Muscle of leg (tissue), 16 donors: Measurements from ENCODE around the gene FGF14. TPM values are rescaled to one million over a fixed set of nuclear protein-coding genes. Genes with fewer than 3 reads are reported as not detected.

ENCODE experiments used
- DNase-seq: peaks from one replicate; pipeline ENCODE4 v3.0.0; 2013
- H3K27ac ChIP-seq: one replicate; pipeline ENCODE4 v1.5.1; 2013; ENCODE audit warnings: mild to moderate bottlenecking, low read length, control low read depth
- H3K27me3 ChIP-seq: one replicate; pipeline ENCODE4 v1.6.1; 2013; ENCODE audit warnings: low read length; ENCODE audit not compliant: control insufficient read depth, insufficient read depth
- H3K36me3 ChIP-seq: one replicate; pipeline ENCODE4 v1.6.1; 2013; ENCODE audit warnings: low read length; ENCODE audit not compliant: control insufficient read depth, insufficient read depth
- H3K4me1 ChIP-seq: one replicate; pipeline ENCODE4 v1.6.1; 2013; ENCODE audit warnings: low read length; ENCODE audit not compliant: control insufficient read depth, insufficient read depth
- H3K4me3 ChIP-seq: one replicate; pipeline ENCODE4 v1.5.1; 2013; ENCODE audit warnings: low read length, control low read depth
- H3K9me3 ChIP-seq: replicated peaks from 2 replicates; pipeline ENCODE4 v1.6.1; 2013; ENCODE audit warnings: low read depth, low read length; ENCODE audit not compliant: control insufficient read depth
- WGBS: methylation state at CpG from one replicate; pipeline ENCODE4 v1.1.5; 2013; ENCODE audit warnings: missing lambda C conversion rate; ENCODE audit not compliant: insufficient coverage; 5-methylcytosine and 5-hydroxymethylcytosine counted together
- long read RNA-seq, 11 donors: transcript quantifications; one replicate each; lab custom pipeline, GENCODE V29; 2026
- polyA plus RNA-seq, 8 donors: library from polyadenylated mRNA; unstranded; fragments of 120-200 nt; gene quantifications; one replicate each; pipeline versions ENCODE4 v1.2.1 to v1.2.3, GENCODE V29; 2013; ENCODE audit warnings: inconsistent platforms in 1 of 8, low replicate concordance in 1 of 8; ENCODE audit not compliant: insufficient read length in 8 of 8, insufficient read depth in 1 of 8
- total RNA-seq: library from RNA; stranded (reverse); fragments of 120-200 nt; gene quantifications from one replicate; pipeline ENCODE4 v1.2.4, GENCODE V29; 2013

FGF14 gene
- total RNA-seq (2.1 TPM), polyA plus RNA-seq (1 to 10 TPM in 3 of 8 donors, under 1 TPM in 5; 0.09 to 1.3 (median 0.74) TPM)
- long read RNA-seq, donor 1 = 0 reads
- long read RNA-seq, donor 2 = 0 reads
- long read RNA-seq, donor 3 = 0 reads
- long read RNA-seq, donor 4 = 0 reads
- long read RNA-seq, donor 5 = 0 reads
- long read RNA-seq, donor 6 = 0 reads
- long read RNA-seq, donor 7 = 0 reads
- long read RNA-seq, donor 8 = 0 reads
- long read RNA-seq, donor 9 = 0 reads
- long read RNA-seq, donor 10 = 0 reads
- long read RNA-seq, donor 11 = 0 reads

GRCh38 chr13:102401766-102402165, at the start of gene FGF14:
FGF14 (minus strand) TSS chr13:102402048.
- peak; percentile 9 for DNase-seq
- Histone ChIP-seq H3K4me3 (peak within 1 kb of the TSS; percentile 42), H3K36me3 (no peaks in the 10 kb centered on the region), H3K9me3 (no peaks in the 10 kb centered on the region), H3K27me3 (peaks cover 32% of the 10 kb centered on the region), H3K4me1 (peaks cover 11% of the 10 kb centered on the region), H3K27ac (no peak within 1 kb of the TSS)
- WGBS = no CpG with 5 or more reads among the region's 6 CpGs

GRCh38 chr13:102443249-102443648, 41.4 kb upstream of the FGF14 start:
- H3K4me3 ChIP-seq = no peak overlapping the region
- H3K27me3 ChIP-seq = no peaks in the 10 kb centered on the region
- H3K36me3 ChIP-seq = no peaks in the 10 kb centered on the region
- 83% methylated on average over 1 of the region's 1 CpG for WGBS
- H3K9me3 ChIP-seq = no peaks in the 10 kb centered on the region
- no peak for DNase-seq
- no peak overlapping the region for H3K27ac ChIP-seq
- no peaks in the 10 kb centered on the region for H3K4me1 ChIP-seq

- H3K4me1 ChIP-seq = no peaks in the 10 kb centered on the region
- no peaks in the 10 kb centered on the region for H3K36me3 ChIP-seq
- no peak for DNase-seq
- H3K9me3 ChIP-seq = no peaks in the 10 kb centered on the region
- no peaks in the 10 kb centered on the region for H3K27me3 ChIP-seq
- H3K4me3 ChIP-seq = no peak overlapping the region
- H3K27ac ChIP-seq = no peak overlapping the region
Observed at GRCh38 chr13:102441085-102441484, 39.2 kb upstream of the FGF14 start.

GRCh38 chr13:102440259-102440936, 38.5 kb upstream of the FGF14 start:
- Histone ChIP-seq H3K27ac (no peak overlapping the region), H3K4me3 (no peak overlapping the region), H3K4me1 (no peaks in the 10 kb centered on the region), H3K27me3 (no peaks in the 10 kb centered on the region), H3K9me3 (peaks cover 3% of the 10 kb centered on the region), H3K36me3 (no peaks in the 10 kb centered on the region)
- peak; percentile 24 for DNase-seq
- WGBS = no CpG with 5 or more reads among the region's 2 CpGs

GRCh38 chr13:102422690-102423089, 20.8 kb upstream of the FGF14 start:
- DNase-seq = no peak
- WGBS = no CpG with 5 or more reads among the region's 2 CpGs
- Histone ChIP-seq H3K27me3 (no peaks in the 10 kb centered on the region), H3K4me3 (no peak overlapping the region), H3K4me1 (no peaks in the 10 kb centered on the region), H3K36me3 (no peaks in the 10 kb centered on the region), H3K27ac (no peak overlapping the region), H3K9me3 (peaks cover 15% of the 10 kb centered on the region)

- no peaks in the 10 kb centered on the region for H3K9me3 ChIP-seq
- H3K27ac ChIP-seq = no peak overlapping the region
- 60% methylated on average over 1 of the region's 3 CpGs for WGBS
- no peaks in the 10 kb centered on the region for H3K36me3 ChIP-seq
- peak; percentile 35 for DNase-seq
- no peak overlapping the region for H3K4me3 ChIP-seq
- H3K4me1 ChIP-seq = peaks cover 4% of the 10 kb centered on the region
- peaks cover 17% of the 10 kb centered on the region for H3K27me3 ChIP-seq
Observed at GRCh38 chr13:102405499-102406100, 3.8 kb upstream of the FGF14 start.

GRCh38 chr13:102402290-102402689, 442 bp upstream of the FGF14 start:
- Histone ChIP-seq H3K36me3 (no peaks in the 10 kb centered on the region), H3K9me3 (no peaks in the 10 kb centered on the region), H3K4me1 (peaks cover 11% of the 10 kb centered on the region), H3K4me3 (peak overlapping the region; percentile 12), H3K27ac (no peak overlapping the region), H3K27me3 (peaks cover 32% of the 10 kb centered on the region)
- WGBS = 0% methylated on average over 4 of the region's 14 CpGs
- DNase-seq = peak; percentile 86

GRCh38 chr13:102401265-102401664, 583 bp downstream of the FGF14 start:
- no peaks in the 10 kb centered on the region for H3K36me3 ChIP-seq
- peaks cover 11% of the 10 kb centered on the region for H3K4me1 ChIP-seq
- DNase-seq = peak; percentile 19
- H3K27ac ChIP-seq = no peak overlapping the region
- no peaks in the 10 kb centered on the region for H3K9me3 ChIP-seq
- no CpG with 5 or more reads among the region's 7 CpGs for WGBS
- H3K4me3 ChIP-seq = peak overlapping the region; percentile 42
- H3K27me3 ChIP-seq = peaks cover 32% of the 10 kb centered on the region

- Histone ChIP-seq H3K4me3 (peak overlapping the region; percentile 42), H3K27me3 (peaks cover 32% of the 10 kb centered on the region), H3K27ac (no peak overlapping the region), H3K36me3 (no peaks in the 10 kb centered on the region), H3K4me1 (peaks cover 11% of the 10 kb centered on the region), H3K9me3 (no peaks in the 10 kb centered on the region)
- DNase-seq = peak; percentile 29
- 0% methylated on average over 19 of the region's 24 CpGs for WGBS
Observed at GRCh38 chr13:102400675-102401145, 1.1 kb downstream of the FGF14 start.
